GM12872 (cell line): ENCODE measurements around the gene HTR2C.

Experiments used
- TF ChIP-seq, protein P1 (sequence below): IDR thresholded peaks from 3 replicates; pipeline ENCODE4 v1.5.1; 2011; ENCODE audit warnings: low read depth, mild to moderate bottlenecking, low read length, moderate library complexity; ENCODE audit not compliant: insufficient read depth

Gene HTR2C

DNA sequence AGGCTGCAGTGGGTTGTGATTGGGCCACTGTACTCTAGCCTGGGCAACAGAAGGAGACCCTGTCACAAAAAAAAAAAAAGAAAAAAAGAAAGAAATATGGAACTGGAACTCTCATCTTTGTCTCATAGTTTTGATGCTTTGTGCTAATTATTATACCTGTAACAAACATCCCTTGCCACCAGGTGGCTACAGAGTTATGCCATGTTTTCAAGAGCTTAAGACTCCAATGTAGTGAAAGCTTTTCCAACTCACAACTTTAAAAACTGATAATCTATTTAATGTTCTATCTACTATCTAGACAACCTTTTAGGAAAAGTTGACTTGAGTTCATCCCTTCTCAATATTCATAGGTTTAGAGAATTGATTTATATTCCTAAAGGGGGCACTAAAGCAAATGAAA is 42.4 kb downstream of the HTR2C start:
- TF ChIP-seq, protein P1, sequence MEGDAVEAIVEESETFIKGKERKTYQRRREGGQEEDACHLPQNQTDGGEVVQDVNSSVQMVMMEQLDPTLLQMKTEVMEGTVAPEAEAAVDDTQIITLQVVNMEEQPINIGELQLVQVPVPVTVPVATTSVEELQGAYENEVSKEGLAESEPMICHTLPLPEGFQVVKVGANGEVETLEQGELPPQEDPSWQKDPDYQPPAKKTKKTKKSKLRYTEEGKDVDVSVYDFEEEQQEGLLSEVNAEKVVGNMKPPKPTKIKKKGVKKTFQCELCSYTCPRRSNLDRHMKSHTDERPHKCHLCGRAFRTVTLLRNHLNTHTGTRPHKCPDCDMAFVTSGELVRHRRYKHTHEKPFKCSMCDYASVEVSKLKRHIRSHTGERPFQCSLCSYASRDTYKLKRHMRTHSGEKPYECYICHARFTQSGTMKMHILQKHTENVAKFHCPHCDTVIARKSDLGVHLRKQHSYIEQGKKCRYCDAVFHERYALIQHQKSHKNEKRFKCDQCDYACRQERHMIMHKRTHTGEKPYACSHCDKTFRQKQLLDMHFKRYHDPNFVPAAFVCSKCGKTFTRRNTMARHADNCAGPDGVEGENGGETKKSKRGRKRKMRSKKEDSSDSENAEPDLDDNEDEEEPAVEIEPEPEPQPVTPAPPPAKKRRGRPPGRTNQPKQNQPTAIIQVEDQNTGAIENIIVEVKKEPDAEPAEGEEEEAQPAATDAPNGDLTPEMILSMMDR, result 0 out of 3 replicates have a peak, but pooled peaks have one; percentile 20

DNA sequence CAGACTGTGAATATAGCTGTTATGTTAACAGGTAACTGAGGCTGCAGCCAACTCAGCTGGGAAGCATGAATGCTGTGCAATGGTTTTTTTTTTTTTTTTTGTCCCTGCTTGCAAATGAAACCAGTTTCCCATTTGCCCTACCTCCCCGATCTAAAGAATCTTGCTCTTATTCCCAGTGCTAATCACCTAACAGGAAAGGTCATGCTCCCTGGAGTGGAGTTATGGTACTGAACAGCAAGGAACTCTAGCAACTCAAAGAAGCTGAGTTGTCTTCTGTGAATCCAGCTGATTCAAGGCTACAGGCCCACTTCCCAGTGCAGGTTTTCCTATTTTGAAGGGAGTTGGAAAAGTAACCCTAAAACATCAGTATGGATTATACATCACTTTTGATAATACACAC is 52.1 kb downstream of the HTR2C start:
- TF ChIP-seq, protein P1, result no peak

DNA sequence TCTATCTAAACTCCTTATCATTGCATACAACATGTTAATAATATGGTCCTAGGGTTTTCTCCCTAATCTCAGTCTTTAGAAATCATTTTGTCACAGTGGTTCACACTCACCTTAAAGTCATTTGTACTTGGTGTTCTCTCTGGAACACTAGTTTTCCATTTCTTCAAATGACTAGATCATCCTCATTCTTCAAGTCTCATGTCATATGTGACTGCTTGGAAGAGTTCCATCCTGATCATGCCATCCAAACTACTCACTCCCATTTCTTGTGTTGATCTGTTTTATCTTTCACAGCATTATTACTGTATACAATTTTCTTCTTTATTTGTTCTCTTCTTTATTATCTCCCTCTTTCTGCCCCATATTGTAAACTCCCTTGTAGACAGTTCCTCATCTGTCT is 66.5 kb downstream of the HTR2C start:
- TF ChIP-seq, protein P1, result no peak

DNA sequence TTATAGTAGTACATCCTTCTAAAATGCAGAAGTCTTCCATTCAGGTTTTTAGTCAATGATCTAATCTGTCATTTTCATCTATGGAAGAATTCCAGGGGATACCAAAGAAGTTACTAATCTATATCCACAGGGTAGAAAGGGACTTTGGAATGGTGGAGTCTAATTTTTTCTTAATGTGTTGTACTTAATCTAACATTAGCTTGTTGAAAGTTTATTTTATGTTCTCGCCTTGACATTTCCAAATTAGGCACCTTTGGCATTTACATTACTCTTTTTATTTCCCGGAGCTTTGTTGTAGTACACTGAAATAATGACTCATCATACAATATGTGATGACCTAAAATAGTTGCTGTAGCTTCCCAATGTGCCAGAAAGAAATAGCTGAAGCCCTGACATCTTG is 91.5 kb downstream of the HTR2C start:
- TF ChIP-seq, protein P1, result no peak

DNA sequence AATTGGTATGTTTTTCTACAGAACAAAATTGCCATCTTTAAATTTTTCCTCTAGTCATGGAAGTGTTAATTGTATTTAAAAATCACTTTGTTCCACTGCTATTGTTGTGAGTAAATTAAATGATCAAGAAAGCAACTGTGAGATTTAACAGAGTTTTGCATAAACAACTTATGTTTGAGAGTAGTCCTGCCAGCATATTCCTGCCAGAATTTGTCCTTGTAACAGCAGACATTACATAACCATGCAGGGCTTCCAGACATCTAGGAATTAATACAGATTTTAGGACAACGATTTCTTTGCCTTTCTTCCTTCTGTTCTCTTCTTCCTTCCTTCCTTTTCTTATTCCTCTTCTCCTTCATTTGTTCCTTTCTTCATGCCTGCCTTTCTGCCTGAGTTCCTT is 125.5 kb downstream of the HTR2C start:
- TF ChIP-seq, protein P1, result no peak

DNA sequence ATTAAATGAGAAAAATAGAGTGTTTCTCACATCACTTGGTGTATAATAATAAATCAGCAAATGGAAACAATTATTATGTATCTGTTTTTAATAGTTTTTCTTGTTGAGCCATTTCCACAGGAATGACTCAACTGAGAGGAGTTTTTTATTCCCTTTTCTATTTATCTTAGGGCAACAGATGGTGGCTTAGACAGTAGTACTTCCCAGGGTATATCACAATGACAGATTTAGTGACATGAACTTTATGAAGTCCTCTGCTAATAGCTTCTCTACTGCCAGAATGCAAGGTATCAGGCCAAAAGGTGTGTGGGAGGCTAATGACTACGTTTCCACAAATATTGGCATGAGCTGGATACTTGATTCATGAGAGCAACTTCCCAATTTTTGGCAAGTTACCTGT is 126.7 kb downstream of the HTR2C start:
- TF ChIP-seq, protein P1, result no peak

DNA sequence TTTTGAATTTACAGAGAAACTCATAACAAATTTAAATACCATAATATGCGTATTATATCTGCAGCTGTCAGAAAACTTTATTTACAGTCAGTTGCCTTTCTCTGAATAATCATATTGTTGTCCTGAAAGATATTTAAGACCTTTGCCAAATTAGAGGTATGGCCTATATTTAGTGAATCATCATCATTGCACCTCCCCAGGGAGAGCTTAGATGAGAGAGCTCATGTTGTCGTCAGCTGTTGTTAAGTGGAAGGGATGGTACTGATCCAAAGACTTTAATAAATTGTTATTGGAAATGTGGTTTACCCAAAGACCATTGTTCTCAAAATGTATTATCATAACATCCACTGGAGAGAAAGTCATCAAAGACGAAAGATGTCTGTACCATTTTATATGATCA is 128.6 kb downstream of the HTR2C start:
- TF ChIP-seq, protein P1, result no peak

DNA sequence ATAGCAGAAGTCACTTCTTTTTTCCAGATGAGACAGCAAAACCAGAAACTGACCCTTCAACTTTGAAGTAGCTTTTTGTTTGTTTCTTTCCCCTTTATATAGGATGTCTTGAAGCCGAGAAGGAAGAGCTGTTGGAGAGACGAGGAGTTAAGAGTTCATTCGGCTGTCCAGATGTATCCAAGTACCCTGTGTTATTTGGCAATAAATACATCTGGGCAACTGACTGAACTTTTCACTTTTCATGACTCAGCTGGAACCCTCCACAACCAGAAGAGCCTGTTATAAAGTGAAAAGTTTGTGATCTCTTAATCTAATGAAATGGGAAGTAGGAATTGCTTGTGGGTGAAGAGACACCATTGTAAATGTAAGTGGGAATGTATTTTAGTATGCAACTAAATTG is 131.2 kb downstream of the HTR2C start:
- TF ChIP-seq, protein P1, result no peak
